NCI-H526 (cell line): ENCODE data around the gene C1orf210.
A peak's percentile ranks its signal among the peaks of the same experiment; 100 is the strongest.

Experiments used
- DNase-seq, 2 experiments: peaks; one replicate each; lab custom pipeline; 2025; lab: John Stamatoyannopoulos, UW

C1orf210 gene

GRCh38 chr1:43285269-43285990 is at the start of gene C1orf210:
Gene C1orf210, minus strand, starts transcription at chr1:43285581. Its CDS starts 2,311 bp downstream, at chr1:43283270.
- DNase-seq: peak; percentile 95 to 99

GRCh38 chr1:43334453-43335205 is 49.2 kb upstream of the C1orf210 start:
- DNase-seq: no peak

GRCh38 chr1:43331688-43332087 is 46.3 kb upstream of the C1orf210 start:
- DNase-seq: no peak

GRCh38 chr1:43329995-43330751 is 44.8 kb upstream of the C1orf210 start:
- no peak for DNase-seq

GRCh38 chr1:43327549-43328292 is 42.3 kb upstream of the C1orf210 start:
- DNase-seq: no peak

GRCh38 chr1:43325381-43325780 is 40.0 kb upstream of the C1orf210 start:
- no peak for DNase-seq

GRCh38 chr1:43324810-43325209 is 39.4 kb upstream of the C1orf210 start:
- DNase-seq: peak in 1 of 2 experiments; percentile 22

- DNase-seq: no peak
These were observed 37.1 kb upstream of the C1orf210 start for GRCh38 chr1:43322506-43322905.

GRCh38 chr1:43321331-43321891 is 36.0 kb upstream of the C1orf210 start:
- DNase-seq: no peak

GRCh38 chr1:43319766-43320165 is 34.4 kb upstream of the C1orf210 start:
- DNase-seq: no peak

GRCh38 chr1:43319288-43319687 is 33.9 kb upstream of the C1orf210 start:
- no peak for DNase-seq

GRCh38 chr1:43318831-43319230 is 33.5 kb upstream of the C1orf210 start:
- no peak for DNase-seq

GRCh38 chr1:43317817-43318471 is 32.6 kb upstream of the C1orf210 start:
- DNase-seq: no peak

- no peak for DNase-seq
These were observed 31.5 kb upstream of the C1orf210 start for GRCh38 chr1:43316738-43317520.

- no peak for DNase-seq
These were observed 30.8 kb upstream of the C1orf210 start for GRCh38 chr1:43315963-43316737.

GRCh38 chr1:43315481-43315880 is 30.1 kb upstream of the C1orf210 start:
- DNase-seq: no peak

- DNase-seq: no peak
These were observed 28.9 kb upstream of the C1orf210 start for GRCh38 chr1:43314233-43314632.

- no peak for DNase-seq
These were observed 28.4 kb upstream of the C1orf210 start for GRCh38 chr1:43313771-43314170.
